Osteocyte (in vitro differentiated cells): ENCODE measurements around the gene UGT2A2. TPM values are rescaled to one million over a fixed set of nuclear protein-coding genes. Genes with fewer than 3 reads are reported as not detected.

Experiments used
- DNase-seq: peaks from one replicate; pipeline ENCODE4 v3.0.0; 2021; ENCODE audit warnings: mixed read lengths; ENCODE audit not compliant: unreplicated experiment; ENCODE audit errors: extremely low spot score
- H3K27ac Mint-ChIP-seq: one replicate; pipeline ENCODE4 v1.8.0; 2021; ENCODE audit warnings: mild to moderate bottlenecking, mixed read lengths; ENCODE audit not compliant: unreplicated experiment
- H3K27me3 Mint-ChIP-seq: one replicate; pipeline ENCODE4 v1.8.0; 2021; ENCODE audit warnings: mixed read lengths; ENCODE audit not compliant: unreplicated experiment
- H3K36me3 Mint-ChIP-seq: one replicate; pipeline ENCODE4 v1.8.0; 2021; ENCODE audit warnings: mixed read lengths; ENCODE audit not compliant: unreplicated experiment
- H3K4me1 Mint-ChIP-seq: one replicate; pipeline ENCODE4 v1.8.0; 2021; ENCODE audit warnings: mixed read lengths; ENCODE audit not compliant: unreplicated experiment
- H3K4me3 Mint-ChIP-seq: one replicate; pipeline ENCODE4 v1.8.0; 2021; ENCODE audit warnings: mild to moderate bottlenecking, moderate library complexity, mixed read lengths; ENCODE audit not compliant: unreplicated experiment
- H3K9me3 Mint-ChIP-seq: one replicate; pipeline ENCODE4 v1.8.0; 2021; ENCODE audit warnings: mixed read lengths; ENCODE audit not compliant: unreplicated experiment
- total RNA-seq: library from RNA; stranded (reverse); gene quantifications from 2 replicates; pipeline ENCODE4 v1.2.1, GENCODE V29; 2021
- TF ChIP-seq, protein P1 (sequence below): fragments of 200-600 bp; sonication (generic); IDR thresholded peaks from 2 replicates; pipeline ENCODE4 v1.5.0; 2021; ENCODE audit warnings: antibody characterized with exemption, mild to moderate bottlenecking, moderate library complexity

UGT2A2 gene
- total RNA-seq, 1 donor from 2014 or later, result not detected

DNA sequence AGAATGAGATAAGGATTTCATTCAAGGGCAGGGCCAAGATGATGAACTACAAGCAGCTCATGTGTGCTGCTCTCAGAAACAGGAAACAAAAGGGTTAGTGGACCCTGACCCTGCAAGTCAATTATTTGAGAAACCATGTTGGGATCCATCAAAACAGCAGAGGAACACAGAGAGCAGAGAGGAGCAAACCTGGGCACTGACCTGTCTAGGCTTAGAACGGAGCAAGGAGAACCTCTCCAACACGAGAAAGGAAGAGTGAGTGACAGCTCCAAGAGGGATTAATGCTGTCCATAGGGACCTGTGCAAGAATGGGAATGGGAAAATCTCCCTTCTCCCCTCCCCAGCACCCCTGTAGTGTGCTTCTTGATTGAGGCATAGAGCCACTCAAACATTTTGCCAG lies 89.8 kb downstream of the UGT2A2 start:
- Mint-ChIP-seq H3K27ac (no peak overlapping the region), H3K36me3 (no peaks in the 10 kb centered on the region), H3K27me3 (no peaks in the 10 kb centered on the region), H3K4me3 (no peak overlapping the region), H3K4me1 (no peaks in the 10 kb centered on the region), H3K9me3 (no peaks in the 10 kb centered on the region)
- DNase-seq, result no peak
- TF ChIP-seq, protein P1, sequence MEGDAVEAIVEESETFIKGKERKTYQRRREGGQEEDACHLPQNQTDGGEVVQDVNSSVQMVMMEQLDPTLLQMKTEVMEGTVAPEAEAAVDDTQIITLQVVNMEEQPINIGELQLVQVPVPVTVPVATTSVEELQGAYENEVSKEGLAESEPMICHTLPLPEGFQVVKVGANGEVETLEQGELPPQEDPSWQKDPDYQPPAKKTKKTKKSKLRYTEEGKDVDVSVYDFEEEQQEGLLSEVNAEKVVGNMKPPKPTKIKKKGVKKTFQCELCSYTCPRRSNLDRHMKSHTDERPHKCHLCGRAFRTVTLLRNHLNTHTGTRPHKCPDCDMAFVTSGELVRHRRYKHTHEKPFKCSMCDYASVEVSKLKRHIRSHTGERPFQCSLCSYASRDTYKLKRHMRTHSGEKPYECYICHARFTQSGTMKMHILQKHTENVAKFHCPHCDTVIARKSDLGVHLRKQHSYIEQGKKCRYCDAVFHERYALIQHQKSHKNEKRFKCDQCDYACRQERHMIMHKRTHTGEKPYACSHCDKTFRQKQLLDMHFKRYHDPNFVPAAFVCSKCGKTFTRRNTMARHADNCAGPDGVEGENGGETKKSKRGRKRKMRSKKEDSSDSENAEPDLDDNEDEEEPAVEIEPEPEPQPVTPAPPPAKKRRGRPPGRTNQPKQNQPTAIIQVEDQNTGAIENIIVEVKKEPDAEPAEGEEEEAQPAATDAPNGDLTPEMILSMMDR, result no peak

DNA sequence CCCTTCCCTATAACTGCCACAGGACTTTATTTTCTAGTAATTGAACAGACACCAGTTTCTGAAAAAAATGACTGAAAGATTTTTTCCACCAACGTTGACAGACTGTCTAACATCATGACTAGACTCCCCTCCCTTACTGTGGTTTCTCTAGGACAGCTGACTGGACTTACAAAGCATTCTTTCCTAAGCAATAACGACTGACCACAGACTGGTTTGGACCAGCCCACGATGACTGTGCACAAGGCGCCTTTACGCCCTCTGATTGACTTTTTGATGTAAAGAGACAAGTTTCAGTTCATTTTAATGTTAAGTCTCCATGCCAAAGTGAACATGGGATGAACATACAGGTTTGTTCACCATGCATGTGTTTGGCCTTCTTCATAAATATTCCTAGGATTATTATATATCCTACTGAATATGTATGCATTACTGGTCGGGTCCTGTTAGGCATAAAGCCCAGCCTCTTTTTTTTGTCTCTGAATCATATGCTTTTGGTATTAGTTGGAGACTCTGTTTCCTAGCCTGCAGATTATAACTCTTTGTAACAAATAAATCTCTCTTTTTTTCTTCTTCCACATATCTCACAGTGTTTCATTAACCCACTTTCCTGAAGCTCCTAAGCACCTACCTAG lies 93.2 kb downstream of the UGT2A2 start:
- H3K27ac Mint-ChIP-seq, result no peak overlapping the region
- TF ChIP-seq, protein P1, result no peak
- no peaks in the 10 kb centered on the region for H3K36me3 Mint-ChIP-seq
- DNase-seq, result no peak
- H3K4me1 Mint-ChIP-seq, result no peaks in the 10 kb centered on the region
- no peak overlapping the region for H3K4me3 Mint-ChIP-seq
- H3K27me3 Mint-ChIP-seq, result no peaks in the 10 kb centered on the region
- H3K9me3 Mint-ChIP-seq, result no peaks in the 10 kb centered on the region

Other genes with a start within 250 kb of the UGT2A2 start
- gene UGT2B4, start 143.7 kb downstream of the UGT2A2 start, total RNA-seq, result not detected in 2 replicates
- not detected in 2 replicates for gene UGT2A1, start 13.6 kb upstream of the UGT2A2 start, total RNA-seq
- gene SULT1B1, start 121.0 kb upstream of the UGT2A2 start, total RNA-seq, result 0.50 and 1.2 TPM in 2 replicates
- 5.1 and 6.6 TPM in 2 replicates for gene SULT1E1, start 220.5 kb upstream of the UGT2A2 start, total RNA-seq